Activated T-cell treated with anti-CD3 and anti-CD28 coated beads for 4 hours (primary cell): ENCODE data around the gene DNAH11.

Experiments
- DNase-seq: peaks from one replicate; pipeline ENCODE4 v3.0.0-alpha.2; 2020

DNAH11 gene

DNA sequence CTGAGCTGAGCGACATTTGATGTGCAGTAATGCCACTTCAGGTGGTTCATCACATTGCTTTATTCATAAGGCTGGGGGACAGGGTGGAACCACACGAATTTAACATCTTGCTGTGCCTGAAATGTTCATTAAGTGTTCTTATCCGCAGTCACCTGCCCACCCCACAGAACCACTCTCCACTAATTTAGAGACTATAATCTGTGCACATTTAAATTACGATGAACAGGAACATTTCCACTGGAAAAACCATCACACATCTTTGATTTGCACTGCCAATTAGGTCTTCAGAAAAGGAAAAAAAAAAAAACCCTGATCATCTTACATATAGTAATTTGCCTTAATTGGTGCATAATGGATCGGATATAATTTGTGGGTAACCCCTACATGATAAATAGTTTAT lies 400.6 kb downstream of the DNAH11 start:
- no peak for DNase-seq

DNA sequence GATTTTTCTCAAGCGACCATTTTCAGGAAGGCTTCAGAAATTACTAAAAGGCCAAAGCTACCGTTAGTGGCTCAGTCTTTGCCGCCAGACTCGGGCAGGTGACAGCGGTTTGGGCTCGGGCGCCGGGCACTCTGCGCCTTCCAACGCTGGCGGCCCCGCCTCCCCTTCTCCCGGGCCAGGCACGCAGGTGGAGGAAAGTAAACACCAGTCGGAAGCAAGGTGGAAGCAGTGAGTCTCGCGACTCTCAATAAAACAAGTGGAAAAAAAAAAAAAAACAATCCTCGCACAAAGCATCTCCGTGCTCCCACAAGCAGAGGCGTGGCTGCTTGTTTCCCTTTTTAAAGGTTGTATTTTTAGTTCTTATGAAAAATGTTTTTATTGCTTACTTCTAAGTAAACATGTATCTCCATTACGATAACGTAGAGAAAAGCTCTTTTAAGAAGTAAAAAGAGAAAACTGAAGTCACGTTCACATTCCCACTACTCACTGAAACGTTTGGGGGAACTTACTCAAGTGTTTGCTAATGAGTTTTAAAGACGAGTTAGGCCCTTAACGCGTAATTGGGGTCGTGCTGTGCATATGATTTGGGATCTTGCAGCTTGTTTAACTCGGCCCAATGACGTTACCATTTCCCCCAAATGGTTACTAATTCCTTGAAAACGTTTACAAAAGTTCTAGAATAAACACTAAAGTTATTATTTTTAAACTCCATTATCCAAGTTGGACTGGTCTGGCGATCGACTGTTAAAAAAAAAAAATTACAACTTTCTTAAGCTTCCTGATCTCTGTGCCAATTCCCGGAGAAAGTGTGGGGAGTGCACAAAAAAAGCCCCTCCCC lies 402.0 kb downstream of the DNAH11 start:
- no peak for DNase-seq

DNA sequence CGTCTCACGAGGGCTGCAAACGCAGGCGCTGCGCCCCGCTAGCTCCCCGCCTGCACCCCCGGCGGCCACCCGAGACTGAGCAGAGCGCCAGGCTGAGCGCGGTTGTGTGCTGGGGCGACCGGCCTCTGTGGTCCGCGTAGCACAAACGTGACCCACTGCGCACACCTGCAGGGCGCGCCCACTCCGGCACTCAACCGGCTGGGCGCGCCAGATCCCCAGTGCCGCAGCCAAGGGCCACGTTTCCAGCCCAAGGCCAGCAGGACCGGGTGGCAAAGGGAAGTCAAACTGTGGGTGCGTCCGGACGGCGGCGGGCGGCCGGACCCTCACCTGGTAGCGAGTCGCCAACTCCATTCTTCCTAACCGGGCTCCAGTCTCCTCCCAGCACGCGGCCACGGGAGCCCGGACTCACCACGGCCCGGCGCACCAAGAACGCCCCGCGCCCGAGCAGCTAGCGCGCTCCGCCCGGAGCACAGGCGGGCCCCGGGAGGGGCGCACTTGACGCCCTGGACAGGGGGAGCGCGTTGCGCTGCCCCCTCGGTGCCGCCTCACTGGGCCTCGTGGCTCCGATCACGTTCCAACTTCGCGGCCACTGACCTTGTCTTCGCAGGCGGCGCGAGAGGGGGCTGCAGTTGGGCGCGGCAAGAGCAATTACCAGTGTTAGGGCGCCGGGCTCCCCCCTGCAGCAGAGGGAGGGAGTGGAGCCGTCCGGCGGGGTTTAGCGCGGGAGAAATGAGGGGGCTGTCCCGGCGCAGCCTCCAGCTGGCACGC lies 402.8 kb downstream of the DNAH11 start, which contains the start of gene CDCA7L:
Gene CDCA7L (minus strand): TSS at position 446 of the 768 bp plus-strand sequence. CDS start 95 bp downstream, at position 351.
- peak; percentile 34 for DNase-seq

DNA sequence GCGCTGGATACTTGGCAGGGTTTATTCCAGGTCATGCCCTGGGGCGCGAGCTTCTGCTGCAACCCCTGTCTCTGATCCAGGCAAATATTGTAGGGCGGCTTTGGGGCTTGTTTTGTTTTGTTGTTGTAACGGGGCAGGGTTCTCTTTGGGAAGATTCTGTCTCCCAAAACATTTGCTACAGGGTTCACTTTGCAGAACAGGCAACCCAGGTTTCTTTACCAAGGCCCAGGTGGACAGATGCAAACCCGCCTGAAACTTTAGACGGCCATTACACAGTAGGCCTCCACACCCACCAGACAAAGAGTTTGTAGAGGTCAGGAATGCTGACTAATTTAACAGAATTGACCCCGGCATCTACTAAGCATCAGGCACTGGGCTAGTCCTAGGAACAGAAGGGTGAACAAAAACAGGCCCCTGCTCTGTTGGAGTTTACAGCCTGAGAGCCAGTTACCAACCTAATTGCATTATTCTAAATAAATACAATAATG lies 403.4 kb downstream of the DNAH11 start:
- no peak for DNase-seq

DNA sequence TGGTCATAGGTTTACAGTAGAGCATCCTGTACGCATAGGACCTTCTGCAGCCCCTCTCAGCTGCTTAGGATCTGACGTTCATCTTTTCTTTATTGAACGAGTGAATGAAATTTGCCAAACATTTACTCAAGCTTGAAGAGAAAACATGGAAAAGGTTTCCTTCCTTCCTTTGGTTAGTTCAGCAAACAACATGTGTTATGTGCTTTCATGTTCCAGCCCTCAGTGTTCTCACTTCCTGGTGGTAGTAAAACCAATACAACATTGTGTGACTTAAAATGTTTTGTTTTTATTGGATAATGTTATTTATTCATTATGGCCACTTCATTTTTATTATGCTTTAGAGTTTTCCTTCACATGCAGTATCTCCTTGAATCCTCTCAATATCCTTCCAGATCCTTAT lies 404.2 kb downstream of the DNAH11 start:
- no peak for DNase-seq

DNA sequence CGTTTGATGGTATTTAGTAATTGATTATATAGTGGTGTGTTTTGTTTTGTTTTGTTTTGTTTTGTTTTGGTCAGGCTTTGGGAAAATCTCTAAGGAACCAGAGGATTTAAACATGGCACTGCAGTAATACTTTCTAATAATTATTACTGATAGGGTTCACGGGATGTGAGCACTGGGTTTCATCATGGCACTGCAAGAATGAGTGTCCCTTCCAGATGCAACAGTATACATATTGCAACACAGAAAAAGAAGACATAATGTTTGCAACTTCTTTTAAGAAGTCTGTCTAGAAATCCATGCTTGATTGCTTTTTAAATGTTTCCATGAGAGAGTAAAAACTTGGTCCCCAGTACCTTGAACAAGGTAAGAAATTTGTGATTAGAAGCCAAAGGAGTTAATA lies 405.1 kb downstream of the DNAH11 start:
- no peak for DNase-seq

DNA sequence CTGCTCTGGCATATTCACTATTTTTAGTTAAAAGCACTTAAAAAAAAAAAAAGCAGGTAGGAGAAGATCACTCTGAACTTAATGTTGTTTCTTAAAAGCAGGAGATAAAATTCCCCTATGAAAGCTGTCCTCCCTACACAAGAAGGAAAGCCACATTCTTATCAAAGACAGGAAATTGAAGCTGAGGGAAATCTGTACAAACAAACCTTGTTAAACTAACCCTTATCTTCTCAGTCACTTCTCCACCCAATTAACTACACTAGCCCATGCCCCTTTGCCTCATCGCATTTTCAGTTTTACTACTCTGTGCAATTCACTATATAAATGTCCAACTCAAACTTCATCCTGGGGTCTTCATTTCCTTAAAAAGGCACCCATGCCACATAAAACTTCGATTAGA lies 405.5 kb downstream of the DNAH11 start:
- no peak for DNase-seq

DNA sequence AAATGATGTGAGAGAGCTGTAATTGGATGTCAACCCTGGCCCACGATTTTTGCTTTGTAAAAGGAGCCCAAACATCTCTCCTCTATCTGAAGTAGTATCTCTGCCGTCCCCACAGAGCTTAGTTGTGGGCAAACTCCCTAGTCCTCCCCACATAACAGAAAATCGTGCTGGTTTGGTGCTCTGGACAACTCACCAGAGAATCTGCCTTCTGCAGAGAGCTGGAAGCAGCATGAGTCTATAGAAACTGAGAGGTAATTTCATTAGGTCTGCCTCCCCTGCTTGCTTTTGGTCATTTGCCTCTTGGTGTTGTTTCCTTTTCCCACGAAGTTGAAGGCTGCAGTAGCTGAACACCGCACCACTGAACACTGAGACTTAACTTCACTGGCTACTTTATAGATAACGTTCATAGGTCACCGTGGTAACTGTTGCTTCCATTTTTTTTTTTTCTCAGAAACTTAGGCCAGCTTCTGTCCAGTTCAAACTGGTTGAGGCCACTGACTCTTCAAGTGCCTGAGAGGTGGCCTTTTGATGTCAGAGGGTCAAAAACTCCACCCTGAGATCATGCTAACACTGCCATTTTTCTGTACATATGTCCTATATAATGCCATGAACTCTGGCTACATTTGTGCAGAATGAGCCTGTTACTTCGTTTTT lies 406.2 kb downstream of the DNAH11 start:
- DNase-seq = no peak
